Renal cortical epithelial cell (primary cell): ENCODE results near the gene HOXA7. TPM values are rescaled to one million over a fixed set of nuclear protein-coding genes. Genes with fewer than 3 reads are reported as not detected.

Experiments
- DNase-seq: peaks from one replicate; pipeline ENCODE4 v3.0.0-alpha.2; 2011; ENCODE audit warnings: low read depth
- total RNA-seq: library from RNA; depleted of rRNA; stranded (reverse); fragments of >200 nt; gene quantifications from 2 replicates; pipeline ENCODE4 v1.2.3, GENCODE V29; 2014

The HOXA7 gene
- total RNA-seq, 1 donor from 2014 or later = 12.0 TPM

DNA sequence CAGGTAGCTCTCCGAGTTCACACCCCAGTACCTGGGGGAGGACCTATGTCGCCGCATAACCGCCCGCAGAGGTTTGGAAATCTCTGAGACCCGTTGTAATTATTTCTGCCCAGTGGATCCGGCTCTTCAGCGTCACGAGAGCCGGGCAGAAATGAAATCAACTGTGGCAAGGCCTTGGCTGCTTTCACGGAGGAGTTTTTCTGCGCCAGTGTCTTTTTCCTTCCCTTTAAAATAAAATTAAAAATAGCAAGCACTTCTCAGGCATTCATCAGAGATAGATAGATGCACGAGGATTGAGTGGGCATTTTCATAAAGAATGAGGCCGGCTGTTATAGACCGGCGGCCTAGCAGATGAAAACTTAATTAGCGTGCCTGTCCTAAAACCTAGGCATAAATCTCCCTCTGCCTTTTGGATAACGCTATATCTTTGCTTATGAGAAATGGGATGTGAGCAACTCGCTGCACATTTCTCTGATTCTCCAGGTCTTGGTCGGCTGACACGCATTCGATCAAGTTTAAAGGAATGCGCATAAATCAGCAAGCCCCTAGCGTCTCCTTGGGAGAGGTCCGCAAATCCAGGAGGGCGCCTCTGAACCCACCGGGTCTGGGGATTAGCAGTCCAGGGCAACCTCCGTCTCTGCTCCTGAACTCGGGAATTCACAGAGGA is 37.0 kb upstream of the HOXA7 start:
- DNase-seq = no peak

DNA sequence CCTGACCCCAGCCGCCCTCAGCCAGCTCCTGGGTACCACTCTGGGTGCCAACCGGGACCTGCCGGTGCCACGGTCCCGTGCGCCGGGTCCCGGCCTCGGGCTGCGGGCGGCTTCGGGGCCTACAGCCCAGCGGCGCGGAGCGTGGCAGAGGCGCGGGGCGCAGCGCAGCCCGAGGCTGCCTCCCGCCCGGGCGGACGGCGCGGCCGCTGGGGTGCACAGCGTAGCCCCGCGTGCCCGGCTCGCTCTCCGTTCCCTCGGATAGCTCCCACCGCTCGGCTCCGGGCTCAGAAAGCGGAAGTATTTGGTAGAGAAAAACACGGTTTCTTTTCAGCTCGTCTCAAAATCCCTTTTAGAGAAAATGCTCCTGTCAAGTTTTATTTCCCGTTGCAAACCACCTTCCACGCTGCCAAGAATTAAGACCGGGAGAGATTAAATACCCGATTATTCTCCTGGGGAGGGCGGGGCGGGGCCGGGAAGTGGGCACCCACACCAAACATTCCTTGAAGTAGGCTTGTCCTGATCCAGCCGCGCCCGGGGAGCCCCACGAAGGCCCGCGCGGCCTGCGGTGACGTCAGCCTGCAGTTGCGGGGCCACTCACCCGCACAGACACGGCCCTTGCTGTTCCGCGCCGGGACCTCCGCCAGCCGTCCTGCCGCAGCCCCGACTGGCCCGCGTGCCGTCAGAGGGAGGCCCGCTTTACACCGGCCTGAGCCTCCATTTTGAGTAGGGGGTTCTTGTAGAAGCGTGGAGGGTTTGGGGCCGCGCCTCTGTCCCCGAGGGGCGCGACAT is 36.3 kb upstream of the HOXA7 start:
- no peak for DNase-seq

DNA sequence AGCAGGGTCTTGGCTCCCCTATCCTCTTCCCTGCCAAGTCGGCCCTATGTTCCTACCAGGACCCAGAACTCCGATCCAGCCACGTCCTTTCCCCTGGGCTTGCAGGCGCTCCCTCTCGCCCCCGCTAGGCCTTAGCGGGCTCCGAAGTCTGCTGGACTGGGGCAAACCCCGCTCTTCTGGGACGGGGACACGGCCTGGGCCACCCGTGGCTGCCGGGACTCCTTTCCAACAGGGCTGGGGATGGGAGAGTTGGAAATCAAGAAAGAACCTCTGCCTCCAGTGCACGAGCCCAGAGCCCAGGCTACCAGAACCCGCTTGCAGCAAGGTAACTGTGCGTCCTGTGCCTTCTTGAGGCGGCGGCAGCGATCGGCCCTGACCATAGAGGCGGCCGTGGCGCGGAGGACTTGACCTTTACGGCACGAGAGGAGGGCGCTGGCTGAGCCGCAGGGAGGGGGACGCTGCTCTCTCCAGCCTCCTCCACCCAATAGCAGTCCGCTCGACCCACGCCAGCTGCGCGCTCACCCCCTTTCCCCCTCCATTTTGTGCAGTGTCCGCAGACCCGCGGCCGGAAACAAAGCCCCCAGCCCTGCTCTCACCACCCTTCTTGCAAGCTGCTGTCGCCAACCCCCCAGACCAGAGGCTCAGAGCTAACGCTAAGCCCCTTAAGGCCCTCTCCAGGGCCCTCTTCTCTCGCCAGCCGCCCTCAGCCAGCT is 35.5 kb upstream of the HOXA7 start:
- DNase-seq = no peak

DNA sequence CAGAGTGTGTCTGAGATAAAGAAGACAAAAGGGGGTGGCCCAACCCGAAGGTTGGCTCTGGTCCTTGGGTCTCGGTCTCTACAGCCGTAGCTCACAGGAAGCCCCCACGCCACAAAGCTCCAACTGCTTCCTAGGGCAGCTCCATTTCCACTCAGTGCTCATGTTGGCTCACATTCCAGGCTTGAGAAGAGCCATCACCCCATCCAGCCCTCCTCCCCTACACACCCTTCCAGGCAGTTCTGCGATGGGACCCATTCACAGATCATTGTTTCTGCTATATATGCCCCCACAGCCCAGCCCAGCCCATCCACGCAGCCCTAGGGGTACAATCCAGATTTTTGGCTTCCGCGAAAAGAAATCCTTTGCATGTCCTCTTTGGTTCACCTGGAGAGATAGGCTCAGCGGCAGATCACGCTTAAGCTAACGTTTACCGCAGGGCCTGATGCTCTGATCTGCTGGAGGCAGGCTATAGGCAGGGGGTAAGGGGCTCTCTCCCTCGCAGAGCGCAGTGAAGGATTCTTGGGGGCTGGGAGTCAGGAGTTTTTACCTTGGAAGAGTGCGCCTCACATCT is 34.8 kb upstream of the HOXA7 start:
- DNase-seq = no peak

DNA sequence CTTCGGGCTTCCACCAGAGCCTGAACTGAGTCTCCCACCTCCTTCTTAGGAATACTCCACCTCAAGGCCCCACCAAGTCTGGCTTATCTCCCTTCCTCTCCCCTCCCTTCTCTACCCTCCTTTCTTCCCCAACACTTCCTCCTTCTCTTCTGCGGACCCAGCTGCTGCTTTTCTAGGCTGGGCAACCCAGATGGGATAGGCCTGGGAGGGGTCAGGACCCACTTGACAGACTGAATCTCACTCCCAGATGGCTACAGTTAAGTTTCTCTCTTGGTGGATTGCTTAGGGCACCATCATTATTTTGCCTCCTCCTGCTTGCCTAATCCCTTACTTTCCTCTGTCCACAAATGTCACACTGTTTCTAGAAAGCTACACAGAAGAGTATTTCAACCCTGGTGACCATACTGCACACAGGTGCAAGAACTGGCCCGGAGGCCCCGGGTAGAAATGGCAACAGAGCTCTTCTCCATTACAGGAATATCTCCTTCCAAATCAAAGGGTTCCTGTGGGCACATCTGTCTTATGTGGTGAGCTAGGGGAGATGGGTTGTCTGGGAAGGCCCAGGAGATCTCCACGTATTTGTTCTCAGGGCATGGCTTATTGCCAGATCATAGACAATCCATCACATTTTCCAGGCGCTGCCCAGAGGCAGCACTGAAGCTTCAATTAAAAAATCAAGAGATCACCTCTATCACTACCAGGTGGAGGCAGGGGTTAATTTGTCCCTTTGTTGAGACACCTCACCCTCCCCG is 33.7 kb upstream of the HOXA7 start:
- no peak for DNase-seq

DNA sequence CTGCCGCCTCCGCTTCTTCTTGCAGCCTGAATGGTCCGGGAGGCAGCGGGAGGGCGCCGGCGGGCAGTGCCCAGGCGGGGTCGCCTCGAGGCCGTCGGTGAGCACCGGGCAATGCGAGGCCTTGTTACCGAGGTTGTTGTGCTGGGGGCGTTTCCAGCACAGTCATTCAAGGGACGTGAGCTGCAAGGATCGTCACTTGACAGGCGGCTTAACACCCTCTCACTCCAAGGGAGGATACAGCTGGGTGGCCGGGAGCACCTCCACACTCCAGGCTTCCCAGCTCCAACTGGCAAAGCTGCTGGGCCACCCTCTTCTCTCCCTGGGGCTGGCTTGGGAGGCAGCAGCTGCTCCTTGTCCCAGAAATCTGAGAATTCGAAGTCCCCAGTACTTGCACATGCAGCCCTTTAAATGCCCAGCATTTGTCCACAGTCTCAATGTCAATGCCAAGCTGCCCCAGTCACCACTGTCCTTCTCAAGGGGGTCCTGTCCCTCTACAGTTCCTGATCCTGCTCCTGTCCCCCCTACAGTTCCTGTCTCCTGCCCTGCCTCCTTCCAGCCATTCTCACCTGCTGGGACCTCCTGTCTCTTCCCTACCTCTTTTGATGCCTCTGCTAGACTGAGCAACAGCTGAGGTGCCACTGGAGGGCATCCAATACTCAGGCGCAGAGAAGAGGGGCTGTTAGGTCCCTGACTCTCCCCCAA is 33.0 kb upstream of the HOXA7 start:
- DNase-seq = no peak

DNA sequence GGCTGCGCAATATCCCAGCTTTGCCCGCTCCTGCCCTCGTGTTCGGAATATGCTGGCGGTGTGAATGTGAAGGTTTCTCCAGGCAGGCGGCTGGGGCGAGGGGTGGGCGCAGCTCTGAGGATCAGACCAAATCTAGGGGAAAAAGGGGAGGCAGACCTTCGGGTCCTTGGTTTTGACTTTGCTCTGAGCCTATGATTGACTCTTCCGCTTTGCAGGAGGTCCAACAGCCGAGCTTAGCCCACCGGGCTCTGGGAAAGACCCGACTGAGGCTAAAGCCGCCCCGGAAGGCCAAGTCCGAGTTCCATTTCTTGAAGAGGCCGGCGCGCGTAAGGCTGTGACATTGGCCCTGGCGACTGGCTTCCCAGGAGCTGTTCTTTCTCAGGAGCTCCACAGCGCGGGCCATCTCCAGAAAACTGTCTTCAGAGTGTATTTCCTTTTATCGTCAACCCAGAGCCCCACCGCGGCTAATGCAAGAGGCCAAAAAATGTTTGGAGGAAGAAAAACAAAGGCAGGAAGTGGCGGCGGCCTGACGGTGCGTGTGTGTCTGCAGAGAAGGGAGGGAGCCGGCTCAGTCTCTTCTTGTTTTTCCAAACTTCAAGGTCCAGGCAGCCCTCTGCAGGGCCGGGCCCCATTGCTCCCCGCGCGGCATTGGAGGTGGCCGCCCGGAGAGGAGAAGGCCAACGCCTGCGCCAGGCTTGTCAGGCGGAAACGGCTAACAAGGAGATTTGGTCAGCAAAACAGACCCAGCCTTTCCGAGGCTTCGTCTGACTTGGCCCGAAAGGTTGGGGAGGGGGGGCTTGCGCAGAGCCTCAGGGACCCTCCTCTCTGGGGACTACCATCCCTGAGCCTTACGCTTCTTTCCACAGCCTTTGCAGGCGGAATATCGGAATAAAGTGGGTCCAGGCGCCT is 32.2 kb upstream of the HOXA7 start:
- no peak for DNase-seq

DNA sequence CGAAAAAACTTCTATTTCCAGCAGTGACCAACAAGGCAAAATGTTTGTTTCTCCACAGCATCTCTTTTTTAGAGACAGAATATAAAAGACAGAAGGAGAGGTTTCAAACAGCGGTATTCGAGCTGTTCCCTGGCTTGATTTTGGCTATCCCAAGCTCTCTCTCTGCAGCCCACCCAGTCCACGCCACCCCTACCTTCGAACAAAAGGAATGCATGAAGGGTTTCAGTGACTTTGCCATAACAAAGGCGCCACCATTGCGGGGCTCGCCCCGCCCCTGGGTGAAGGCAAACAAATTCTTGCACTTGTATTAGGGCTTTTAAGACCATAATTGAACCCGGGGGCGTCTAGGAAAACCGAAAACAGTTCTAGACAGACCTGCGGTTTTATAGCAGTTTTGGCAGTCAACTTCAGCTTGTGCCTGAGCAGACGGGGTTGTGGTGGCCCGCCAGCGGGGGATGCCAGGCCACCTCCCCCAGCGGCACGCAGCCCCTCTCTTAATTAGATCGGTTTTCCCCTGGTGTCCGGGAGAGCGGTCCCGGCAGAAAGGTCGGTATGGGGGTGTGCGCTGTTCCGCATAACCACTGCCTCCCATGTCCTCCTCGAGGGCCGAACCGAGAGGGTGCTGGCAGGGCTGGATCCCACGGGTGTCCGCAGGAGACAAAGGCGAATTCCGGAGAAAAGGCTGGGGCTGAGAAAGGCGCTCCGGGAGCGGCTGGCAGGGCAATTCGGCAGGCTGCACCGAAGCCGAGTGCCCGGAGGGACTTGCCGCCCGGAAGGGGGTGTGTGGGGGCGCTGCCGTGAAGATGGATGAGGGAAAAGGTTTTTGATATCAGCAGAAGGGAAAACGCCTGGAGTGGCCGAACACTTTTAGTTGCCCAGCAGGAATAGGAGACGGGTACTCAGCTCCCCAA is 31.3 kb upstream of the HOXA7 start:
- no peak for DNase-seq

DNA sequence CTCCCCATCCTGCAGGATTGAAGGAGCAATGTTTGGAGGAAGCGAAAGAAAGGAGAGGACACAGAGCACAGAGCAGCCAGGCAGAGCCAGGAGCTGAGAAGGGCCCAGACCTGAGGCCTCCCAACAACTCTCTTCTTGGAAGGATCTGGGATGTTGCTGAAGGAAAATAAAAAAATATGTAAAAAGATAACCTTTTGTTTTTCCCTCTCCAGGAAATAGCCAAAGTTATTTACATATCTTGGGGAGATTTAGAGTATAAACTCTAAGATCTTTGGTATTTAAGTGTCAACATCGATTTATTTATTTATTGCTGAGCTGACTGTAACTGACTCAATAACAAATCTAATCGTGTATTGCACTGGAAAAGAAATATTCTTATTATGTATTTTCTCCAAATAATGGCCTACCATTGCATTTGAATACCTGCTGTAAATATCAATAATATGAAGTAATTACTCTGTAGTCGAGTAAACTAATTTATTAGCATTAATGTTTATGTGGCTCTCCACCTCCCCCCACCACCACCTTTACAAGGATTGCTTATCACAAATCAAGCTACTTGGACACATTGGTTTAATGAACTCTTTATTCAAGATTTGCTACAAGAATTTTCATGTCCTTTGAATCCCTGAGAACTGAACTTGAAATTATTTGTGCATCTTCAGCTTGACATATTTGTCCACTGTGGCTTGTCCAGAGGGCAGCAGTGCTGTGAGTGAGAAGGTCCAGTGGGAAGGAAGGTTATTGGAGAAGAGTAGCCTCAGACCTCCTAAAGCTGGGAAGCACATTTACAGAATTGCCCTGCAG is 30.4 kb upstream of the HOXA7 start:
- DNase-seq = no peak

DNA sequence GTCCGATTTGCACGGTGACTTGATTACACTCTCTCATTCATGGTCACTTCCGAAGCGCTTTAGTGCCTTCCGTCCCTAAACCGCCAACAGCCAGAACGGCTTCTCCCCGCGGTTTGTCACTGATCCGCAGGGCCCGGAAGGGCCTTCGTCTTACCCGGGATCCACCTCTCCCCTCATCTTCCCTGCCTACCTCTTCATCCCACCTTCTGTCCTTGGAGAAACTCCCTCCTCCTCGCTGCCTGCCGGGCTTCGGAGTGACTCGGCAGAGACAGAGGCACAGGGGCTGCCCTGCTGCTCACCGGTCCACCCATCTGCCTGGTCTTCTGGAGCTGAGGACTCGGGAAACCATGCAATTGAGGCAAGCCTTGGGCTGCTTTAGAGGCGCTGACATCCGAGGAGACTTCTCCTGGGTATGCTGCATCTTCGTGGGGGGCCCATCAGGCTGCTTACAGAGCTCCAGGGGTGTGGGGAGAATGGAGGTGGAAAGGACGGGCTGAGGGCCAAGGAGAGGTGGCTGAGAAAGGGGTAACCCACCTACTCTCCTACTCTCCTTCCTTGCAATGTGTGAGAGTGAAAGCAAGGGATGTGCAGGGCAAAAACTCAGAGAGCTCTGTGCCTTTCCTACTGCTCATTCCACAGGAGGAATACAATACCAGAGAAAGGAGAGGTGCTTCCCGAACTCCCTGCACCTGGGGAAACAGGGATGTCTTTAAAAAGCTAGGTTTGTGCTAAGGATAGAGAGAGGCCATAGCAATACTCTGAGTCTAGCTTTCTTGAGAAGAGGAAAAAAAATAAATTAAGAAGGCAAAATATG is 29.6 kb upstream of the HOXA7 start:
- no peak for DNase-seq

DNA sequence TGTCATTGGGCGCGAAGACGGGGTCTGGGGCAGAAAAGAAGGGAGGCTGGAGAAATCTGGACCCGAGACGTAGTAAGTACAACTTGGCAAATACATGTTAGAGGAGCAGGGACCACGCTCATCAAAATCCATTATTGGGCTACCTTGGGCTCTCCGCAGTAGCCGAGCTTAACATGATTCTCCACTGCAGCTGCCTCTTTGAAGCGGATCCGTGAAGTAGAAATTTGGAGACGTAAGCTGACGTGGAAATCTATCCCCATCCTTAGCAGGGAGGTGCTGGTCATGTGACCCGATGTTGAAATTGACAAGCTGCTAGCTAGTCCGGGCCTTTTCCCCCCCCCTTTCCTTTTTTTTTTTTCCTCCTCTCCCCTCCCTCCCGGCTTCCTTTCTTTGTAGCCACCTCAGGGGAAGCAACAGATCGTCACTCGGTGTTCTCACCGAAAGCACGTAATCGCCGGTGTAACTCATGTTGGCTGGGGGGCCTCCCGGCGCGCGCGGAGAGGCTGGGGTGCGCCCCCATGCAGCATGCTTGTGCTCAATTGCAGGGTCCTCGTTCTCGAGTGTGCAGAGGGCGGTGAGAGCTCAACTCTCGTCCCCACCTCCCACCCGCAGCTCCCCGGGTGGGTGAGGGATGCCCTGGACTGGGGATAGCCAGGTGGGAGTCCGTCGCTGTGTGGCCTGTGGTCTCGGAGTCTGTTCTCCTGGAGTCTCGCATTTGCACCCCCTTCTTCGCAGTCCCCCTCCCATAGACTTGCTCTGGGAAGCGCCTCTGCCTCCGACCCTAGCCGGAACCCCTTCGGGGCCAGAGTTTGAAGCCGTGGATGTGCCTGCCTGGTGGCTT is 28.8 kb upstream of the HOXA7 start, which contains the start of gene HOXA11:
HOXA11 (minus strand) TSS at position 220 of the 841 bp plus-strand sequence; CDS start at position 132, 88 bp downstream.
- peak; percentile 96 for DNase-seq

DNA sequence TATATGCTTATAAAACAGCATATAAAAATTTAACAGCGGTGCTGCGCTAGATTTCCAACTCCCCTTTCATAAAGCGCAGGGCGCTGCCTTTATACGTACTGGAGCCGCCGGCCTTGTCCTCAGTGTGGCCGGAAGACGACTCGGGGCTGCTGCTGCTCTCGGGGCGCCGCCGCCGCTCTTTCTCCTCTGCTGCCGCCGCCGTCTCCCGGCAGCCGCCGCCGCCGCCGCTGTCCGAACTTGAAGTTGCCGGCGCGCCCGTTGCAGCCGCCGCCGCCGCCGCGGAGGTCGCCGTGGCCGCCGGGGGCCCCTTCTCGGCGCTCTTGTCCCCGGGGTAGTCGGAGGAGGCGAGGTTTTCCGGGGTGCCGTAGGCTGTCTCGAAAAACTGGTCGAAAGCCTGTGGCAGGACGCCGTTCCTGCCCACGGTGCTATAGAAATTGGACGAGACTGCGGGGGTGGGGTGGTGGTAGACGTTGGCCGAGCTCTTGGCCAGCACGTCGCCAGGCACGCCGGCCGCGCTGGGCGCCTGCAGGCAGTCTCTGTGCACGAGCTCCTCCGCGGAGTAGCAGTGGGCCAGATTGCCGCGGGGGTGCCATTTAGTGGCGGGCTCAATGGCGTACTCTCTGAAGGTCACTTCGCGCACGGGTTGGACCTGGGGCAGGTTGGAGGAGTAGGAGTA is 28.0 kb upstream of the HOXA7 start:
- no peak for DNase-seq

DNA sequence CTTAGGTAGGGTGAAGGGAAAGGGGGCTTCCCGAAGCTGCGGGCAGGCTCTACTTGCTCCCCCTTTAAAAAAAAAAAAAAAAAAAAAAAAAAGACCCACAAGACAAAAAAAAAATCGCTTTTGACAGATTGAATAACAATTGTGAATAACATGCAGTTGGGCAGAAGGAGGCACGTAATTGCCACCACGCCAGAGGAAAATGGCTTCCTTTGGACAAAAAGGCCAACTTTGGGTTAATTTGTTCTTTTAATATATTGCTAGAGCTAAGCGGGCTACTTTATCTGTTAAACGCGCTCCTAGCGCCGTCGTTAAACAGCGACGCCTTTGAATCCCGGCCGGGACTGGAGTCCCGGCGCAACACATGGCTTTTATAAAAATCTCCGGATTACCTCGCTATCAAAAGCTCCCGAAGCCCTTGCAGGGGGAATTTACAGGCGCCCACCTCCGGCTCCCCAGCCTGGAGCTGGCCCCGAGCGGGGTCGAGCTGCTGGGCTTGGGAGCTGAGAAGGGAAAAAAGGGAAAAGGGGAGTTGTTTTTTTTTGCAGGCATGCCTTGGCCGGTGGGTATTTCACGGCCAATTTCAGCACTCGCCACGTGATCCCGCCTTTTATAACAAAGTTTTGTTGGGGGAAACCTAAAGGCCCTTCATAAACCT is 27.3 kb upstream of the HOXA7 start:
- DNase-seq = no peak

DNA sequence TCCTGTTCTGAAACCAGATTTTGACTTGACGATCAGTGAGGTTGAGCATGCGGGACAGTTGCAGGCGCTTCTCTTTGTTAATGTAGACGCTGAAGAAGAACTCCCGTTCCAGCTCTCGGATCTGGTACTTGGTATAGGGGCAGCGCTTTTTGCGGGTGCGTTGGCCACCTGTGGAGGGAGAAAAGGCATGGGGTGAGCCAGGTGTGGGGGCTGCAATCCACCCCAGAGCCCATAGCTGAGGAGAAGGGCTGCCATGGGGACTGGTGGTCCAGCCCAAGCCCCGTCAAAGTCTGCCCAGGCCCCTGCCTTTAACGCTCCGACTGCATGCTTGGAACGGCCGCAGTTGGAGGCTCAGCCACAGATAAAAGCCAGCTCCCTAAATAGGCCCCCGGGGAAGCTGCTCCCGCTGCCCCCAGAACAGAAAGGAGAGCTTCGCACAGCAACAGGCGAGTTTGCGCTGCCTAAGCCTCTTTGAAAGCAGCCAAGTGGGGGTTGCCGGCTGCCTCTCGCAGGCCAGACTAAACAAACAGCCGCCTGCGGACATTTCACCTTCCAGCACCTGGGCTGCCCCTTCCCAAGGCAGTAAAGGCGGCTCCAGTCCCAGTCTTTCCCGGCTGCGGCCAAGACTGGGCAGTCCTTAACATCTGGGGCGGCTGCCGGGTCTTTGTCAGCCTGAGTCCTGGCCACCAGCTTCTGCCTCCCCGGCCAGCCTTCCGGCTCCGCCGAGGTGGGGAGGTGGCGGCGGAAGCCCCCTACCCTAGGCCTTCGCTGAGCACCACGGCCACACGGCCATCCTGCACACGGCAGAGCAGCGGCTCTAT is 26.6 kb upstream of the HOXA7 start:
- DNase-seq = no peak
